Activated CD4-positive, alpha-beta T cell treated with anti-CD3 and anti-CD28 coated beads for 4 hours (primary cell): ENCODE data around the gene CCDC102A.

Experiments used
- DNase-seq, 2 donors: peaks; one replicate each; pipeline ENCODE4 v3.0.0-alpha.2; 2020

CCDC102A gene

DNA sequence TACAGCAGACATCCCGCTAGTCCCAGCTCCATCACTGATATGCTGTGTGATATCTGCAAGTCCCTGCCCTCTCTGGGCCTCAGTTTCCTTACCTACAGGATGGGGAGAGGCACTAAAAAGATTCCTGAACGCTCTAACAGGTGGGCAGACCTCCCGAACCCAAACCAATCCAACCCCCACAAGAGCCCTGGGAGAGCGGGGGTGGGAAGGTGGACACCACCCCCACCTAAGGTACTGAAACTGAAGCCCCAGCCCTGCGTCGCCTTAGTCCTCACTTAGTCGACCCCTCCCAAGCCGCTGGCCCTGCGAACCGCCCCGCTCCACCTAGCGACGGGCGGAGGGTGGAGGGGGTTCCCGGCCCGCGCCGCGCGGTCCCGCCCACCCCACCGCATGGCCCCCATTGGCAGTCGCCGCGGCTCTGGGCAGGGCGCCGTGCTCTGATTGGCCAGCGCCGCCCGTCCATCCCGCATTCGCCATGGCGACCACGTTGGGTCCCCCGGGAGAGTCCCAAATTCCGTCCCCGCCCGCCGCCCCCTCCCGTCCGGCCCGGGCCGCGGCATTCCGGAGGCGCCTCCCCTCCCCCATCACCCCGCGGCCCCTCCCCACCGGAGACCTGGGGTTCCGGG is 578 bp downstream of the CCDC102A start:
- DNase-seq = peak; percentile 92

DNA sequence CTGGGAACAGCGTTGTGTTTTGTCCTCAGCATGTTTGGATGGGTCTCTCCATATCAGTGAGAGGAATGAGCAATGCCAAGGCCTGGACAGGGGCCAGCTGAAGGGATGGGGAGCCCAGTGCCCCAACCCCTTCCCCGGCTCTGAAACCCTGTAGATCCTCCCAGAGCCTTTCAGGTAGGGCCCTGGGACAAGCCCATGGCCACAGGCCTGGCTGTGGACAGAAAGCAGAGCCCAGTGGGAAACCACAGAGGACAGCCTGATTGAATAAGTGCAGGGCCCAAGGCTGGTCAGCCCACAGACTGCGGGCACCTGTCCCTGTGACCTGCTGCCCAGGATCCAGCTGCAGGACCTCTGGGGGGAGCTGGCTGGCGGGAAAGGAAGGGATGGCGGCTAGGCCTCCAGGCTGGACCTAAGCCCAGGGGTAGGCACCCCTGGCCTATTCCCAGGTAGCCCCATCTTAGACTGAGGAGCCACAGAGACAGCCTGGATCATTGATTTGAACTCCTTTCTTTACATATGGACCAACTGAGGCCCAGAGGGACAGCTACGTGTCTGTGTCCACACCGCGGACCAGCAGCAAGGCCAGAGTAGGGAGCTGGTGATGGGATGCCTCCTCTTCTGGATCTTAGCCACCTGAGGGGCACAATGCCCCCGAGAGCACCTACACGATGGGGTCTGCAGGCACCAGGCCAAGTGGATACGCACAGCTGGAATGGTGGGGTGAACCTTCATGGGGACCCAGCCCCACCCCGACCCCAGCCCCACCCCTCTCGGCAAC is 1.3 kb downstream of the CCDC102A start:
- DNase-seq = no peak

DNA sequence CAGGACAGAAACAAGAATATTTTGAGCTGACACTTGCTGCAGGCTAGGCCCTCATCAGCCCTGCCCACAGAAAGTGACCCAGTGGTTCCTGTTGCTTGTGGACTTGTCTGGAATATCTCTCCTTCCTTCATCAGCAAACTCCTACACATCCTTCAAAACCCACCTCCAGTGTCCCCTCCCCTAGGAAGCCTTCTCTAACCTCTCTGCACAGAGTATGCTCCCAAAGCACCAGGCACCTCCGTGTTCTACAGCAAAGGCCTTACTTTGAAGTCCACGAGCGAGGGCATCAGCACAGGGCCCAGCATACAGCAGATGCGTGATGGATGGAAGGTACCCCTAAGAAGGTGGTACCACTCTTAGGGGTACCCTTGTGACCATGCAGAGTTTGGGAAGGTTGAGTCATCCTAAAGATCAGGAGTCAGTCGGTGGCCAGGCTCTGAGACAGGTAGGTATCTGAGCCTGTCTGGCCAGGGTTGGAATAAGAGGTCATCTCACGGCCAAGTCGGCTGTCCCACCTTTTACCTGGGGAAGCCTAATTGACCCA is 2.0 kb downstream of the CCDC102A start:
- DNase-seq = no peak

- peak in 1 of 2 donors; percentile 28 for DNase-seq
These were observed 2.7 kb downstream of the CCDC102A start for GRCh38 chr16:57533431-57534336.

DNA sequence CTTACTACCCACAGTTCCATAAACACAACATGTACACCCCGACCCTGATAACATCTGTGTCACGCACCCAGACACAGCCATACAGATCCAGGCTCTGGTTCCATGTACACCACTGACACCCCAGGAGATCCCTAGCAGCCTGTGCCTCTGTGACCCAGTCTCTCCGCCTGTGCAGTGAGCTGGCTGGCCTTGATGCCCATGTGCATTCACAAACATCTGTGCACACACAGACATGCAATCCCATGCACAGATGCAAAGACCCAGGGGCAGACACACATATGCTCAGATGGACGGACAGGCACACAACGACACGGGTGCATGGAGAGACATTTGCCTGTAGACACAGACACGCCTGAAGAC is 4.1 kb downstream of the CCDC102A start:
- no peak for DNase-seq

- DNase-seq = no peak
These were observed 4.6 kb downstream of the CCDC102A start for GRCh38 chr16:57531635-57532265.

GRCh38 chr16:57531253-57531575 is 5.2 kb downstream of the CCDC102A start:
- DNase-seq = no peak

DNA sequence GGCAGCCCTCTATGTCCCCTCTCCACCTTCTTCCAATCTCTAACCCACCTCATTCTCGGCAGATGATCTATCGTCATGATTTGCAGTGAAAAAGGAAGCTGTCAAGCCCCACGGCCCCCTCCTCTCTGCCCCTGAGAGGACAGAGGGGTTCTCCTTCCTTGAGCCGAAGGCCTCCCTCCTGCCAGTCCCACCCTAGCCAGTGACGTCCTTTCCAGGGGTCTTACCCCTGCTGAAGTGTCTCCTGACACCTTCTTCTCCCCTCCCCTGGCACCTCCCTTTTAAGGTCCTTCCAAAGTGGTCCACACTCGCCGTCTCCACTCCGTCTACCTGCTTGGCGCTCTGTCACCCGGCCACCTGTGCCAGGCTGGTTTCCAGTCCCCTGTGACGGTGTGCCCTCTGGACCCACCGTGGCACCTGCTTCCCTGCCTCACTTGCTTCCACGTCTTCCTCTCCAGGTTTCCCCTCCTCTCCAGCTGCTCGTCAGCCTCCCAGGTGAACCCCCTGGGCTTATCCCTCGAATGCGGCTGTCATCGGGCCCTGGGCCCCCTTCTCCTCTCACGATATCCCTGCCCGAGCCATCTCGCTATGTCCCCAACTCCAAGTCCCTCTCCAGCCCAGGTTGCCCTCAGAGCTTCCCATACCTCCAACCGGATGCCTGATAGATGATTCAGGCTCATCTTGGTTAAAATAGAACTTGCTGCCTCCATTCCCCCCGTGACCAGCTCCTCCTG is 5.7 kb downstream of the CCDC102A start:
- no peak for DNase-seq

DNA sequence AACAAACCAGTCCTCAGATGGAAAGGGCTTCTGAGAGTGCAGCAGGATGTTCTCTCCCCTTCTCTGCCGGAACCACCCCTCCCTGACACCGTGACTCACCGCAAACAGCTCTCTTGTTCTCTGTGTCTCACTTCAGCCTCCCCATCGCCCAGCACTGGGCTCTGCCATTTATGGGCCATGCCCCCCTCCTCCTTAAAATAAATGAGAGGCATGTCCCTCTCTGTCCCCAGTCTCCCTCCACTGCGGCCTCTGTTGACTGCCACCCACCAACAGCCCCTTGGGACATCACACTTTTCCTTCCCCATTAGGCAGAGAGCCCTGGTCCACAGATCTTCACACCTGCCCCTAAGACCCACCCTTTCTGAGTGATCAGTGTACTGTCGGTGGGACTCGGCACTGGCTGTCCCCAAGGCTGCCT is 6.3 kb downstream of the CCDC102A start:
- peak; percentile 76 to 78 for DNase-seq

GRCh38 chr16:57529391-57530103 is 6.8 kb downstream of the CCDC102A start:
- no peak for DNase-seq

DNA sequence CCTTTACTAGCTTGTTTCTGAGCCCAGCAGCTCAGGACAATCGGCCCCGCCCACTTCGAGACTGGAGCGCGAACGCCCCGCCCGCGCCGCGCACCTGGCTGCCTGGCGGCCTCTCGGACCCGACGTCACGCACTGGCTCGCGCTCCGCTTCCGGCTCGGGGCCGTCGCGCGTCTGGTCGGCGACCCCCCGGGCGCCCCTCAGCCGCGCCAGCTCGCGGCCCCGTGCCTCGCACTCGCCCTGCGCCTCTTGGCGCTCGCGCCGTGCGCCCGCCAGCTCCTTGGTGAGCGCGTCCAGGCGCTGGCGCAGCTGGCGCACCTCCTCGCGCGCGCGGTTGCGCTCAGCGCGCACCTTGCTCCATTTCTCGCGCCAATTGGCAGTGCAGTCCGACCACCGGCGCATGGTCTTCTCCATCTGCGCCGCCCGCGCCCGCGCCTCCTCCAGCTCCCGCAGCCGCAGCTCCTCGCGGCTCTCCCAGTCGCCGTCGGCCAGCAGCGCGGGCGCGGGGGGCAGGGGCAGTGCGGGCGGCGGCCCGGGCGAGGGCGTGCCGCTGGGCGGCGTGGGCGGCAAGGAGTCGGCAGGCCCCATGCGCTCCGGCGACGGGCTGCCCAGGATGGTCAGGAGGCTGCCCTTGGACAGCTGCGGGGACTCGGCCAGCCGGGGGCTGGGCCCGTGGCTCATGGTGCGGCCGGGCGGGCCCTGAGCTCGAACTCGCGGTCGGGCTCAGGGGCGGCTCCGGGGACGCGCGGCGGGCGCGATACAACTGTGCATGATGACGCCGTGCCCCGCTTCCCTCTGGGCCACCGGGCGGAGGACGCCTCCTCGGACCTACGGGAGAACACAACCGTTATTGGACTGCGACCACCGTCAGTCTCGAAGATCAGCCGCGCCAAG is 7.6 kb downstream of the CCDC102A start:
- no peak for DNase-seq

DNA sequence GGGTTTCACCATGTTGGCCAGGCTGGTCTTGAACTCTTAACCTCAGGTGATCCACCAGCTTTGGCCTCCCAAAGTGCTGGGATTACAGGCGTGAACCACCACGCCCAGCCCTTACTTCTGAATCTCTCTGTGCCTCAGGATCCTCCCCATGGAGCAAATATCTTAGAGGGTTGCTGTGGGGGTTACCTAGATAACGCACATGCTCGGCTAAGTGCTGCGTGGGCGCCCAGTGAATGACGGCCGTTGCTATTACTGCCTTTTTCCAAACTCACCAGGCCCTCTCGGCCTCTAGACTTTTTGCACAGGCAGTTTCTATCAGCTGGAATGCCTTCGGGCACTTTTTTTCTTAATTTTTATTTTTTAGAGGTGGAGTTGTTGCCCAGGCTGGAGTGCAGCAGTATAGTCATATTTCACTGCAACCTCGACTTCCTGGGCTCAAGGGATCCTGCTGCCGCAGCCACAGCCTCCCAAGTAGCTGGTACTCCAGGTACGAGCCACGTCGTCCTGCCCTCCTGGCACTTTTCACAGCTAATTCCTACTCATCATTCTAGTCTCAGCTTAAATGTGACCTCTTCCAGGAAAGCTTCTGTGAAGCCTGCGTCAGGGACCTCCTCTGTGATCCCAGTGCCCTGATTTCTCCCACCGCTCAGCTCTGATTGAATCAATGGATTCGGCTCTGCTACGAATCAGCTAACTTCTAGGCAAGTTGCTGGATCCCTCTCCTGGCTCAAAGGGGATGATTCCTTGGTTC is 8.6 kb downstream of the CCDC102A start:
- DNase-seq = no peak

- no peak for DNase-seq
These were observed 9.3 kb downstream of the CCDC102A start for GRCh38 chr16:57527027-57527426.

- no peak for DNase-seq
These were observed 9.9 kb downstream of the CCDC102A start for GRCh38 chr16:57526498-57526897.

GRCh38 chr16:57525761-57526160 is 10.6 kb downstream of the CCDC102A start:
- DNase-seq = no peak

GRCh38 chr16:57522960-57523359 is 13.4 kb downstream of the CCDC102A start:
- DNase-seq = no peak

DNA sequence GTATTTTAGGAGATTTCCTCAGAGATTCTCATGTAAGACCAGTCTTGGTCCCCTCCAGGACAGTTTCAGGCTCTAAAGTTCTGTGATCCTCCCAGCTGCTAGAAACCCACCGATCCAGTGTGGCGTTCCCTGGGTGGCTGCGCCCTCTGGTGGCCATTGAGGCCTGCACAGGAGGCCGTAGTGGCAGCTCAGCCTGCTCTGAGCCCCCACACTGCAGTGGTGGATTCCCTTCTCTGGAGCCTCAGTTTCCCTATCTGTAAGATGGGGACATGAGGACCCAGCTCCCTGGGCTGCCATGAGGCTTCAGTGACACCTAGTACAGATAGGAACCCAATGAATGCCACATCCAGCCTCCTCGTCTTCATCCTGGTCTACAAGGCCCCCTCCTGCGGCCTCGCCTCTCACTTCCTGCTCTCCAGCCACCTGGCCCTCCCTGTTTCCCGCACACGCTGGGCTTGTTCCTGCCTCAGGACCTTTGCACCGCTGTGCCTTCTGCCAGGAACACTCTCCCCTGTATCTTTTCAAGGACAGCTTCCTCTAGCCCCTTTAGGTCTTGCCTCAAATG is 16.5 kb downstream of the CCDC102A start:
- DNase-seq = peak; percentile 76 to 84

GRCh38 chr16:57518922-57519321 is 17.4 kb downstream of the CCDC102A start:
- DNase-seq = no peak

GRCh38 chr16:57518520-57518919 is 17.9 kb downstream of the CCDC102A start:
- DNase-seq = no peak
